Endodermal cell (in vitro differentiated cells): ENCODE data around the gene MPPED2. TPM values are rescaled to one million over a fixed set of nuclear protein-coding genes. Genes with fewer than 3 reads are reported as not detected.

Experiments
- DNase-seq: peaks from one replicate; pipeline ENCODE4 v3.0.0-alpha.2; 2017
- H3K27ac ChIP-seq: 2 replicates; pipeline ENCODE4 v1.5.1; 2013; ENCODE audit warnings: mild to moderate bottlenecking, low read depth, low read length, moderate library complexity
- H3K27me3 ChIP-seq: 2 replicates; pipeline ENCODE4 v1.6.1; 2013; ENCODE audit warnings: mild to moderate bottlenecking, low read length, moderate library complexity; ENCODE audit not compliant: insufficient read depth, control insufficient read depth, poor library complexity, severe bottlenecking
- H3K36me3 ChIP-seq: 2 replicates; pipeline ENCODE4 v1.7.0; 2013; ENCODE audit warnings: mild to moderate bottlenecking, low read length, moderate library complexity; ENCODE audit not compliant: control insufficient read depth, insufficient read depth
- H3K4me1 ChIP-seq: one replicate; pipeline ENCODE4 v1.7.0; 2013; ENCODE audit warnings: low read length; ENCODE audit not compliant: control insufficient read depth, insufficient read depth
- H3K4me3 ChIP-seq: 2 replicates; pipeline ENCODE4 v1.5.1; 2013; ENCODE audit warnings: mild to moderate bottlenecking, low read length, moderate library complexity
- H3K9ac ChIP-seq: 2 replicates; pipeline ENCODE4 v1.6.1; 2013; ENCODE audit warnings: mild to moderate bottlenecking, low read length, moderate library complexity; ENCODE audit not compliant: poor library complexity, severe bottlenecking; ENCODE audit errors: extremely low read depth
- H3K9me3 ChIP-seq: 2 replicates; pipeline ENCODE4 v1.6.1; 2013; ENCODE audit warnings: mild to moderate bottlenecking, low read length, moderate library complexity; ENCODE audit not compliant: control insufficient read depth
- H3K27ac Mint-ChIP-seq: 2 replicates; pipeline ENCODE4 v1.8.0; 2020; ENCODE audit warnings: mixed read lengths
- H3K27me3 Mint-ChIP-seq: 2 replicates; pipeline ENCODE4 v1.8.0; 2021; ENCODE audit warnings: mild to moderate bottlenecking, mixed read lengths; ENCODE audit not compliant: insufficient read depth
- H3K36me3 Mint-ChIP-seq: 2 replicates; pipeline ENCODE4 v1.8.0; 2020; ENCODE audit warnings: low read depth, mixed read lengths
- H3K4me1 Mint-ChIP-seq: 2 replicates; pipeline ENCODE4 v1.8.0; 2020; ENCODE audit warnings: mixed read lengths
- H3K4me3 Mint-ChIP-seq: 2 replicates; pipeline ENCODE4 v1.8.0; 2020; ENCODE audit warnings: mild to moderate bottlenecking, moderate library complexity, mixed read lengths
- H3K9me3 Mint-ChIP-seq: 2 replicates; pipeline ENCODE4 v1.8.0; 2020; ENCODE audit warnings: mild to moderate bottlenecking, mixed read lengths
- CTCF ChIP-seq: fragments of 200-600 bp; sonication (generic); conservative IDR thresholded peaks from 2 replicates; pipeline ENCODE4 v1.5.0; 2021; ENCODE audit warnings: antibody characterized with exemption, mild to moderate bottlenecking
- WGBS, 2 experiments: methylation state at CpG; one replicate each; pipeline versions ENCODE4 v1.1.5 to v1.1.7; 2013; ENCODE audit warnings: missing lambda C conversion rate in 2 of 2, mixed read lengths in 1 of 2; ENCODE audit not compliant: insufficient coverage in 1 of 2, insufficient read length in 1 of 2; 5-methylcytosine and 5-hydroxymethylcytosine counted together
- total RNA-seq, 2 donors: library from RNA; stranded (reverse); fragmentation: NEBNext Ultra II Directional in 1 of 2; extraction: Animal tissue kit (Norgen Biotek cat#: 25700) in 1 of 2; gene quantifications; 2 replicates in 1 of 2; 3 replicates in 1 of 2; pipeline ENCODE4 v1.2.1, GENCODE V29; 2021

MPPED2 gene
- total RNA-seq, 2 donors from 2014 or later: 1.5 to 16.4 TPM

- no peak overlapping the region for H3K4me3 ChIP-seq
- no peaks in the 10 kb centered on the region for H3K9me3 ChIP-seq
- no peak overlapping the region for H3K9ac ChIP-seq
- no peak for DNase-seq
- WGBS, 2 experiments: 93 to 97% methylated on average over 9 to 10 of the region's 10 CpGs
- no peak for TF ChIP-seq CTCF
- no peaks in the 10 kb centered on the region for H3K27me3 Mint-ChIP-seq
- H3K9me3 Mint-ChIP-seq: no peaks in the 10 kb centered on the region
- no peak overlapping the region for H3K4me3 Mint-ChIP-seq
- H3K36me3 ChIP-seq: no peaks in the 10 kb centered on the region
- no peaks in the 10 kb centered on the region for H3K36me3 Mint-ChIP-seq
- no peaks in the 10 kb centered on the region for H3K27me3 ChIP-seq
- no peak overlapping the region for H3K27ac ChIP-seq
- peaks cover 29% of the 10 kb centered on the region for H3K4me1 Mint-ChIP-seq
- peaks cover 12% of the 10 kb centered on the region for H3K4me1 ChIP-seq
- H3K27ac Mint-ChIP-seq: no peak overlapping the region
Observed at GRCh38 chr11:30424321-30424720, 161.8 kb downstream of the MPPED2 start.

- DNase-seq: no peak
- TF ChIP-seq CTCF: no peak
Observed at GRCh38 chr11:30423886-30424285, 162.3 kb downstream of the MPPED2 start.

GRCh38 chr11:30423279-30423648 lies 162.9 kb downstream of the MPPED2 start:
- WGBS, 2 experiments: 83% methylated on average over 5 of the region's 5 CpGs
- Histone ChIP-seq H3K4me1 (peaks cover 8% of the 10 kb centered on the region), H3K36me3 (no peaks in the 10 kb centered on the region), H3K9me3 (no peaks in the 10 kb centered on the region), H3K27ac (peak overlapping the region; percentile 80), H3K4me3 (no peak overlapping the region), H3K27me3 (no peaks in the 10 kb centered on the region), H3K9ac (no peak overlapping the region)
- no peak for DNase-seq
- peak overlapping the region; percentile 41 for H3K27ac Mint-ChIP-seq
- no peaks in the 10 kb centered on the region for H3K27me3 Mint-ChIP-seq
- no peaks in the 10 kb centered on the region for H3K9me3 Mint-ChIP-seq
- no peak for TF ChIP-seq CTCF
- no peaks in the 10 kb centered on the region for H3K36me3 Mint-ChIP-seq
- H3K4me3 Mint-ChIP-seq: no peak overlapping the region
- peaks cover 27% of the 10 kb centered on the region for H3K4me1 Mint-ChIP-seq

More at GRCh38 chr11:30423886-30424285, 162.3 kb downstream of the MPPED2 start:
- no peaks in the 10 kb centered on the region for H3K27me3 ChIP-seq
- no peaks in the 10 kb centered on the region for H3K27me3 Mint-ChIP-seq
- H3K27ac ChIP-seq: no peak overlapping the region
- H3K4me3 ChIP-seq: no peak overlapping the region
- H3K9me3 ChIP-seq: no peaks in the 10 kb centered on the region
- no peak overlapping the region for H3K4me3 Mint-ChIP-seq
- H3K36me3 ChIP-seq: no peaks in the 10 kb centered on the region
- H3K9me3 Mint-ChIP-seq: no peaks in the 10 kb centered on the region
- peaks cover 8% of the 10 kb centered on the region for H3K4me1 ChIP-seq
- H3K27ac Mint-ChIP-seq: no peak overlapping the region
- whole genome bisulfite sequencing, 2 experiments: 88 to 93% methylated on average over 3 to 6 of the region's 6 CpGs
- no peaks in the 10 kb centered on the region for H3K36me3 Mint-ChIP-seq
- H3K9ac ChIP-seq: no peak overlapping the region
- peaks cover 25% of the 10 kb centered on the region for H3K4me1 Mint-ChIP-seq
